ENCODE measurements around the gene ADISSP.

GRCh38 chr20:3801299-3801698, 33.7 kb upstream of the ADISSP start:
- TF ChIP-seq RXRA (IDR thresholded peaks at IDR 0.05; ENCODE audit: insufficient read depth, low read depth, low read length) (no peak), CBX5 (IDR thresholded peaks at IDR 0.05; ENCODE audit: low read depth, low read length) (no peak), POLR2A (IDR thresholded peaks at IDR 0.05; ENCODE audit: control extremely low read depth in 1 of 2, low read depth in 2 of 2, low read length in 2 of 2) (no peak), YY1 (IDR thresholded peaks at IDR 0.05; ENCODE audit: low read depth, low read length) (no peak), CEBPB (IDR thresholded peaks at IDR 0.05; ENCODE audit: low read depth, low read length) (no peak), EZH2 (IDR thresholded peaks at IDR 0.05; ENCODE audit: low read depth, low read length, severe bottlenecking) (no peak), POLR2AphosphoS5 (IDR thresholded peaks at IDR 0.05; ENCODE audit: low read depth, low read length) (no peak), SP1 (IDR thresholded peaks at IDR 0.05; ENCODE audit: low read depth, low read length) (no peak)
- TF ChIP-seq, protein P1, sequence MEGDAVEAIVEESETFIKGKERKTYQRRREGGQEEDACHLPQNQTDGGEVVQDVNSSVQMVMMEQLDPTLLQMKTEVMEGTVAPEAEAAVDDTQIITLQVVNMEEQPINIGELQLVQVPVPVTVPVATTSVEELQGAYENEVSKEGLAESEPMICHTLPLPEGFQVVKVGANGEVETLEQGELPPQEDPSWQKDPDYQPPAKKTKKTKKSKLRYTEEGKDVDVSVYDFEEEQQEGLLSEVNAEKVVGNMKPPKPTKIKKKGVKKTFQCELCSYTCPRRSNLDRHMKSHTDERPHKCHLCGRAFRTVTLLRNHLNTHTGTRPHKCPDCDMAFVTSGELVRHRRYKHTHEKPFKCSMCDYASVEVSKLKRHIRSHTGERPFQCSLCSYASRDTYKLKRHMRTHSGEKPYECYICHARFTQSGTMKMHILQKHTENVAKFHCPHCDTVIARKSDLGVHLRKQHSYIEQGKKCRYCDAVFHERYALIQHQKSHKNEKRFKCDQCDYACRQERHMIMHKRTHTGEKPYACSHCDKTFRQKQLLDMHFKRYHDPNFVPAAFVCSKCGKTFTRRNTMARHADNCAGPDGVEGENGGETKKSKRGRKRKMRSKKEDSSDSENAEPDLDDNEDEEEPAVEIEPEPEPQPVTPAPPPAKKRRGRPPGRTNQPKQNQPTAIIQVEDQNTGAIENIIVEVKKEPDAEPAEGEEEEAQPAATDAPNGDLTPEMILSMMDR (IDR thresholded peaks at IDR 0.05; ENCODE audit: control extremely low read depth in 1 of 3, insufficient read depth in 1 of 3, low read depth in 1 of 3, low read length in 3 of 3): no peak
